Lower leg skin (tissue), 3 donors: ENCODE data around the gene AMN.

Experiments used
- POLR2A ChIP-seq, 2 donors: fragments of 450-650 bp; IDR thresholded peaks; one replicate each; pipeline ENCODE4 v1.6.1; 2016 to 2017; ENCODE audit warnings: antibody characterized with exemption in 2 of 2, mild to moderate bottlenecking in 1 of 2, moderate library complexity in 1 of 2
- TF ChIP-seq, protein P1 (sequence below), 3 donors: fragments of 450-650 bp; IDR thresholded peaks; one replicate each; pipeline ENCODE4 v1.5.1; 2016; ENCODE audit warnings: antibody characterized with exemption in 3 of 3, mild to moderate bottlenecking in 3 of 3, moderate library complexity in 2 of 3

DNA sequence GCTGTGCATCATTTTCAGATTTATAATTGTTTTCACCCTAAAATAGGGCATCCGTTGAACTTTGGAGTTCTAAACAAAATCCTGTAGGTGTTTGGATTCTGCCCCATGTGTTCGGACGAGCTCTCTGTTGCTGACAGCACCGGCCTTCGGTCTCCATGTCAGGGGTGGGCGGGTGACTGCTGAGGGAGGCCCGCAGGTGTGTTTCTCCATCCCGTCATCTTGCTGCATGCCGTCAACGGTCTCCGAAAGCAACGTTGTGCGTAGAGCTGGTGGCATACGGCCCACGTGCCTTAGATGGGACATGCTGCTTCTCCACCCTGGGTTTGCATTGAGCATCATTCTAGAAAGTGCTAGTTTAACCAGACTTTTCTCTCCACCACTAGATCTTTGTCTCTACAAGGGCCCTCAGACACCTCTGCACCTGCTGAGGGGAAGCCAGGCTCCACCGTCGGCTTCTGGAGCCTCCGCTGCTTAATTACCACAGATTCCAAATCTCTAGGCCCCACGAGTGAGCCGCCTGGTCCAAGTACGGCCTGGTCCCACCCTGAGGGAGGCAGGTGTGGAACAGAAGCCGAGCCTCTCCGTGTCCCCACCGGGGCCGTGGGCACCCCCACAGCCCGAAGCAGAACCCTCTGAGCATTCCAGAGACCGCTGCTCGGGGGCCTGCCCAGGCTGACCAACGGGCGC lies 15.7 kb upstream of the AMN start:
- no peak for TF ChIP-seq POLR2A (IDR thresholded peaks at IDR 0.05)
- TF ChIP-seq, protein P1, sequence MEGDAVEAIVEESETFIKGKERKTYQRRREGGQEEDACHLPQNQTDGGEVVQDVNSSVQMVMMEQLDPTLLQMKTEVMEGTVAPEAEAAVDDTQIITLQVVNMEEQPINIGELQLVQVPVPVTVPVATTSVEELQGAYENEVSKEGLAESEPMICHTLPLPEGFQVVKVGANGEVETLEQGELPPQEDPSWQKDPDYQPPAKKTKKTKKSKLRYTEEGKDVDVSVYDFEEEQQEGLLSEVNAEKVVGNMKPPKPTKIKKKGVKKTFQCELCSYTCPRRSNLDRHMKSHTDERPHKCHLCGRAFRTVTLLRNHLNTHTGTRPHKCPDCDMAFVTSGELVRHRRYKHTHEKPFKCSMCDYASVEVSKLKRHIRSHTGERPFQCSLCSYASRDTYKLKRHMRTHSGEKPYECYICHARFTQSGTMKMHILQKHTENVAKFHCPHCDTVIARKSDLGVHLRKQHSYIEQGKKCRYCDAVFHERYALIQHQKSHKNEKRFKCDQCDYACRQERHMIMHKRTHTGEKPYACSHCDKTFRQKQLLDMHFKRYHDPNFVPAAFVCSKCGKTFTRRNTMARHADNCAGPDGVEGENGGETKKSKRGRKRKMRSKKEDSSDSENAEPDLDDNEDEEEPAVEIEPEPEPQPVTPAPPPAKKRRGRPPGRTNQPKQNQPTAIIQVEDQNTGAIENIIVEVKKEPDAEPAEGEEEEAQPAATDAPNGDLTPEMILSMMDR (IDR thresholded peaks at IDR 0.05), result no peak
